Limb (tissue), 2 donors: ENCODE data around the gene USP34.

ENCODE experiments used
- DNase-seq, 2 donors: peaks; one replicate each; pipeline ENCODE4 v3.0.0-alpha.2; 2016; ENCODE audit errors: extremely low spot score in 2 of 2

The USP34 gene

GRCh38 chr2:61377046-61377445 lies 93.8 kb downstream of the USP34 start:
- DNase-seq, result no peak

- DNase-seq, result no peak
Measured at GRCh38 chr2:61376211-61376610, 94.7 kb downstream of the USP34 start.

- no peak for DNase-seq
Measured at GRCh38 chr2:61371027-61371426, 99.9 kb downstream of the USP34 start.

GRCh38 chr2:61368687-61369665 lies 101.9 kb downstream of the USP34 start:
- DNase-seq, result no peak

- no peak for DNase-seq
Measured at GRCh38 chr2:61367177-61367576, 103.7 kb downstream of the USP34 start.

- no peak for DNase-seq
Measured at GRCh38 chr2:61363580-61363979, 107.3 kb downstream of the USP34 start.

- no peak for DNase-seq
Measured at GRCh38 chr2:61362873-61363272, 108.0 kb downstream of the USP34 start.

GRCh38 chr2:61361068-61361467 lies 109.8 kb downstream of the USP34 start:
- DNase-seq, result no peak

GRCh38 chr2:61359058-61359457 lies 111.8 kb downstream of the USP34 start:
- no peak for DNase-seq

- DNase-seq, result no peak
Measured at GRCh38 chr2:61357681-61358080, 113.2 kb downstream of the USP34 start.

- DNase-seq, result peak in 1 of 2 donors; percentile 20
Measured at GRCh38 chr2:61356958-61357350, 113.9 kb downstream of the USP34 start.

- no peak for DNase-seq
Measured at GRCh38 chr2:61356261-61356957, 114.5 kb downstream of the USP34 start.

- DNase-seq, result no peak
Measured at GRCh38 chr2:61354543-61355197, 116.2 kb downstream of the USP34 start.

- DNase-seq, result no peak
Measured at GRCh38 chr2:61353909-61354308, 117.0 kb downstream of the USP34 start.

GRCh38 chr2:61350777-61351176 lies 120.1 kb downstream of the USP34 start:
- no peak for DNase-seq

GRCh38 chr2:61343141-61343540 lies 127.7 kb downstream of the USP34 start:
- no peak for DNase-seq

- no peak for DNase-seq
Measured at GRCh38 chr2:61340242-61340641, 130.6 kb downstream of the USP34 start.

- DNase-seq, result no peak
Measured at GRCh38 chr2:61338447-61338846, 132.4 kb downstream of the USP34 start.

- no peak for DNase-seq
Measured at GRCh38 chr2:61335187-61335586, 135.7 kb downstream of the USP34 start.

- DNase-seq, result no peak
Measured at GRCh38 chr2:61334466-61334865, 136.4 kb downstream of the USP34 start.

GRCh38 chr2:61328707-61329251 lies 142.1 kb downstream of the USP34 start:
- no peak for DNase-seq

- no peak for DNase-seq
Measured at GRCh38 chr2:61327173-61327572, 143.7 kb downstream of the USP34 start.
